GM19099 (cell line): Measurements from ENCODE around the gene UNC5C.

Experiments used
- POLR2A ChIP-seq: IDR thresholded peaks from 3 replicates; pipeline ENCODE4 v1.6.1; 2011; ENCODE audit warnings: low read depth; ENCODE audit not compliant: insufficient read length; ENCODE audit errors: extremely low read depth

Gene UNC5C

GRCh38 chr4:95550115-95550987 lies 1.6 kb upstream of the UNC5C start:
- TF ChIP-seq POLR2A: no peak

GRCh38 chr4:95549246-95550114 lies 707 bp upstream of the UNC5C start:
- no peak for TF ChIP-seq POLR2A

GRCh38 chr4:95547715-95548471 lies 880 bp downstream of the UNC5C start:
- no peak for TF ChIP-seq POLR2A

GRCh38 chr4:95546866-95547714 lies 1.7 kb downstream of the UNC5C start:
- TF ChIP-seq POLR2A: no peak

- TF ChIP-seq POLR2A: no peak
These were observed 2.6 kb downstream of the UNC5C start for GRCh38 chr4:95546221-95546620.

GRCh38 chr4:95545546-95545945 lies 3.2 kb downstream of the UNC5C start:
- TF ChIP-seq POLR2A: no peak

GRCh38 chr4:95544113-95545103 lies 4.4 kb downstream of the UNC5C start:
- TF ChIP-seq POLR2A: no peak

GRCh38 chr4:95541889-95542607 lies 6.7 kb downstream of the UNC5C start:
- no peak for TF ChIP-seq POLR2A

GRCh38 chr4:95541094-95541493 lies 7.7 kb downstream of the UNC5C start:
- TF ChIP-seq POLR2A: no peak

GRCh38 chr4:95540227-95540626 lies 8.5 kb downstream of the UNC5C start:
- TF ChIP-seq POLR2A: no peak

GRCh38 chr4:95539106-95539505 lies 9.7 kb downstream of the UNC5C start:
- no peak for TF ChIP-seq POLR2A

GRCh38 chr4:95537863-95538488 lies 10.8 kb downstream of the UNC5C start:
- no peak for TF ChIP-seq POLR2A
